Hematopoietic multipotent progenitor cell treated with erythropoietin and hydrocortisone succinate and interleukin-3 and kit ligand, for 4 days (in vitro differentiated cells): ENCODE data around the gene UBA52.
"Not testable (repeated sequence)": the region's sequence is repeated elsewhere in the genome, so short reads cannot be mapped to it uniquely, and the experiment has no call there.

Experiments
- DNase-seq: peaks from one replicate; pipeline ENCODE4 v3.0.0-alpha.2; 2015

Gene UBA52

DNA sequence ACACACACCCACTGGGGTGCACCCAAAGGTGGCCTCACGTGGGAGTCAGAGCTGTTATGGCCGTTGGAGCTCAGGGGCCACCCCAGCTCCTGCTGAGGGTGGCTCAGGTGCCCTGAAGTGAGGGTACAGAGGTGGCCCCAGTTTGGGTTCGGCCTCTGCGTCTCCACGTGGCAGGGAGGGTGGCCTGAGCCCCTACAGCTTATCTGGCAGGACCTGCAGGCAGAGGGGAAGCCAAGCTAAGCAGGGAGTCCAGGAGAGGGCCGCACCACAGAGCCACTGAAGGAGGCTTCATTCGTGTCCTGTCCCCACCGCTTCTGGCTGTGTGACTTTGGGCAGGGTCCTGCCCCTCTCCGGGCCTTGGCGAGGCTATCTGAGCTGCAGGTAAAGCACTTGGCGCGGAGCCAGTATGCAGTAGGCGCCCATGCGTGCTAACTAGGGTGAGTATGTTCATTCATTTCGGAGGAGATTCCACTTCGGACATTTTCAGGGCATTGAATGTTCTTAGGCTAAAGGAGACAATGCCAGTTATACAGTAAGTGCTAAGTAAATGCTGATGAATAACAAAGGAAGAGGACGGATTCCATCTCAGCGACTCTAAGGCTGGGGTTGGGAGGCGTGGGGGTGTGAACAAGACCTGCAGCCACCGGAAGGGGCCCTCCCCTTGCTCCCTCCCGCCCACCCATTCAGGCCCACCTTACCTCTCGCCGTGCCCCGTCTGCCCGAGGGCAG is 21.9 kb downstream of the UBA52 start:
- peak; percentile 22 for DNase-seq

GRCh38 chr19:18594096-18594823 is 22.6 kb downstream of the UBA52 start:
- DNase-seq: peak; percentile 87

- DNase-seq: no peak
Observed at GRCh38 chr19:18594824-18595373, 23.2 kb downstream of the UBA52 start.

GRCh38 chr19:18595475-18595874 is 23.8 kb downstream of the UBA52 start:
- DNase-seq: no peak

GRCh38 chr19:18596752-18597157 is 25.1 kb downstream of the UBA52 start:
- DNase-seq: peak; percentile 82

- DNase-seq: no peak
Observed at GRCh38 chr19:18597809-18598660, 26.4 kb downstream of the UBA52 start.

GRCh38 chr19:18599485-18599884 is 27.8 kb downstream of the UBA52 start:
- no peak for DNase-seq

GRCh38 chr19:18600692-18601397 is 29.2 kb downstream of the UBA52 start:
- DNase-seq: not testable (repeated sequence)

DNA sequence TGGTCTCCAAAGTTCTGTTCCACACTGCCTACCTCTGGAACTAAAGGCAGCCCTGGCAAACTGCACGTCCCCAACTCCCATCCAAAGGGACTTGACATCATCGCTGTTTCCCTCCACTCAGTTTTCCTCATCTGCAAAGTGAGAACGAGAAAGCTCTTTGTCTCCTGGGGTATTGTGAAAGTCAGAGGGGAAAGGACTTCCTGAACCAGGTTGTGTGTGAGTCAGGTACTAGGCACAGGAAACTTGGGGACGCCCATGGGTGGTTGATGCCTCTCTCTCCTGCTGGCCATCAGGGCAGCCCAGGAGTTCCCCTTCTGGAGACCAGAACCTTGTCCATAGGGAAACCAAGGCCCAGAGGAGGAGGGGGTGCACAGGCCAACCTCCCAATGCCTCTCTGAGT is 30.2 kb downstream of the UBA52 start:
- DNase-seq: no peak

DNA sequence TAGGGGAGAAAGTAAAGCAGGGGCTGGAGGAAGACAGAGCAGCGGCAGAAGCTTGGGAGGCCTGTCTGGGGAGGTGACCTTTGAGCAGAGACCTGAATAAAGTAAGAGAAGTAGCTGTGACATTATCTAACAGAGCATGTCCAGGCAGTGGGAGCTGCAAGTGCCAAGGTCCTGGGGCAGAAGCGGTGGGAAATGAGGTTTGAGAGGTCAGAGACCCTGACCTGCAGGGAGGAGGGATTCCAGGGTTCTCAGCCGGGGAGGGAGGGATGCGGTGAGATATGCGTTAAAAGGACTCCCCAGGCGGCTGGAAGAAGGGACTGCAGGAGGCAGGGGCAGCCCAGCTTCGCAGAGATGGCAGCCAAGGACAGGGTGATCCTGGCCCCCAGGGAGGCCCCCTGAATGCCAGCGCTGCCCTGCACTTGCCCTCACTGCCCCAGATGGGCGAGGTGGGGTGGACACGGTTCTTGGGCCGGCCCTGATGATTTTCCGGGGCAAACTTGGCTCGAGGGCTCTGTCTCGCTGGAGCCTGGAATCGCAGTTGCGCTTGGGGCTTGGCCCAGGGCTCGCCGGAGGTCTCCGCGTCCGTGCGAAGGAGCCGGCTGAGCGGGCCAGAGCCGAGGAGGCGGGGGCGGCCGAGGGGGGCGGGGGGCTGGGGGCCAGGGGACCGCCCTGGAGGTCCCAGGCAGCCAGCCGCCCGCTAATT is 31.7 kb downstream of the UBA52 start:
- DNase-seq: peak; percentile 69

GRCh38 chr19:18603958-18604819 is 32.5 kb downstream of the UBA52 start:
- DNase-seq: no peak

GRCh38 chr19:18604820-18605159 is 33.1 kb downstream of the UBA52 start:
- DNase-seq: no peak

DNA sequence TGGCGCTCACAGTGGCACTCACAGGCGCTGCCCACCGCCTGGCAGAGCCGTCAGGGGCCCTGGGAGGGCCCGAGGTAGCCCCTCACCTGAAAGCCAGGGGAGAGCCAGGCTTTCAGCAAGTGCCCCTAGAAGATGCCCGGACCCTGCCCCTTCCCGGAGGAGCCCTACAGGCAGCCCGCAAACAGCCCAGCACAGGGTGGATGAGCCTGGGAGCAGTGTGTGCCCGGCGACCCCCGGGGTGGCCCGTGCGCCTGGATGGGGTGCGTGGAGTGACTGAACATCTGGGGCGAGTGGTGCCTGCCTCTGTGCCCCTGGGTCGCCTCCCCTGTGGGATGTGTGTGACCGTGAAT is 33.5 kb downstream of the UBA52 start:
- DNase-seq: no peak

DNA sequence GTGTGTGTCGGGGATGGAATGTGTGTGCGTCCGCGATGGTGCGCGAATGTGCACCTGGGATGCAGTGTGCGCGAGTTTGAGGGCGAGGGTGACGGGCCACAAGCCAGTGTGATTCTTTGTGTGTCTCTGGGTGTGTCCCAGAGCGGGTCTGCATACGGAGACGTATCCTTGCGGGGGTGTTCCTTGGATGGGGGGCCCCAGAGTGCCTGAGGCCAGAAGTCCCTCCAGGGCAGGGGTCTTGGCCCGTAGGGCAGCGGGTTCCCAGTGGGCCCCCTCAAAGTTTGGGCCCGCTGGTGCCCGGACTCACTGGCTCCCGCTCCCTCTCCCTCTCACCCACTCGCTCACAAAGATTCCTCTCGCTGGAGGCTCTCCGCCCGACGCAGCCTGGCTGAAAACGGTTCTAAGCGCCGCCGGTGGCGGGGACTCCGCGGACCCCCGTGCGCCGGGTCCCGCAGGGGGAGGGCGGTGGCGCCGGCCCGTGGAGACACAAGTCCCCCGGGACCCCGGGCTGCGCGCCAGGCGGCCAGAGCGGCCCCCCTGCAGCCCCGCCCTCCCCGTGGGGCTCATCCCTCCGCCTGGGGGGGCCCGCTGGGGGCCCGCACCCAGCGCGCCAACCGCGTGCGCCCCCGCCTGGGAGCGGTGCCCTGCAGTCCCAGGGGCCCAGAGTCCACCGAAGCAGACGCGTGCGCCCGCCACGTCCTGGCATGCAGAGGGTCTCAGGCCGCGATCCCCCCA is 34.1 kb downstream of the UBA52 start:
- DNase-seq: no peak

- DNase-seq: no peak
Observed at GRCh38 chr19:18606281-18607225, 34.9 kb downstream of the UBA52 start, which contains the start of gene CRLF1. Gene CRLF1, minus strand, starts transcription at chr19:18606799. Its CDS starts 143 bp downstream, at chr19:18606656.

GRCh38 chr19:18607226-18608101 is 35.8 kb downstream of the UBA52 start:
- DNase-seq: no peak

- DNase-seq: no peak
Observed at GRCh38 chr19:18608102-18608804, 36.6 kb downstream of the UBA52 start.
